Renal pelvis (tissue), 4 donors: Measurements from ENCODE around the gene STK35. TPM values are rescaled to one million over a fixed set of nuclear protein-coding genes. Genes with fewer than 3 reads are reported as not detected.
A peak's percentile ranks its signal among the peaks of the same experiment; 100 is the strongest.
"Not testable (repeated sequence)": the region's sequence is repeated elsewhere in the genome, so short reads cannot be mapped to it uniquely, and the experiment has no call there.

Experiments used
- DNase-seq: peaks from one replicate; pipeline ENCODE4 v3.0.0-alpha.2; 2013
- polyA plus RNA-seq, 3 donors: library from polyadenylated mRNA; unstranded; fragments of 120-200 nt; gene quantifications; one replicate each; pipeline ENCODE4 v1.2.1, GENCODE V29; 2013; ENCODE audit not compliant: insufficient read length in 3 of 3

The STK35 gene
- polyA plus RNA-seq, 3 donors = 18.6 to 21.4 (median 18.8) TPM

DNA sequence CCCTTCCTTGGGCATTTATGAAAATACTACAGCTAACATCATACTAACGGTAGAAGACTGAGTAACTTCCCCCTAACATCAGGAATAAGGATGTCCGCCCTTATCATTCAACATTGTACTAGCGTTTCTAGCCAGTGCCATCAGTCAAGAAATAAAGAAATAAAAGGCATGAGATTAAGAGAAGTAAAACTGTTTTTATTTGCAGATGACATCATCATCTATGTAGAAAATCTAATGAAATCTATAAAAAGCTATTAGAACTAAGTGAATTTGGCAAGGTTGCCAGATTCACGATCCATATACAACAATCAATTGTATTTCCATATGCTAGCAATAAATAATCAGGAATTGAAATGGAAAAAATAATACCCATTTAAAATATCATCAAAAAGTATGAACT, 54.6 kb downstream of the STK35 start:
- DNase-seq = no peak

DNA sequence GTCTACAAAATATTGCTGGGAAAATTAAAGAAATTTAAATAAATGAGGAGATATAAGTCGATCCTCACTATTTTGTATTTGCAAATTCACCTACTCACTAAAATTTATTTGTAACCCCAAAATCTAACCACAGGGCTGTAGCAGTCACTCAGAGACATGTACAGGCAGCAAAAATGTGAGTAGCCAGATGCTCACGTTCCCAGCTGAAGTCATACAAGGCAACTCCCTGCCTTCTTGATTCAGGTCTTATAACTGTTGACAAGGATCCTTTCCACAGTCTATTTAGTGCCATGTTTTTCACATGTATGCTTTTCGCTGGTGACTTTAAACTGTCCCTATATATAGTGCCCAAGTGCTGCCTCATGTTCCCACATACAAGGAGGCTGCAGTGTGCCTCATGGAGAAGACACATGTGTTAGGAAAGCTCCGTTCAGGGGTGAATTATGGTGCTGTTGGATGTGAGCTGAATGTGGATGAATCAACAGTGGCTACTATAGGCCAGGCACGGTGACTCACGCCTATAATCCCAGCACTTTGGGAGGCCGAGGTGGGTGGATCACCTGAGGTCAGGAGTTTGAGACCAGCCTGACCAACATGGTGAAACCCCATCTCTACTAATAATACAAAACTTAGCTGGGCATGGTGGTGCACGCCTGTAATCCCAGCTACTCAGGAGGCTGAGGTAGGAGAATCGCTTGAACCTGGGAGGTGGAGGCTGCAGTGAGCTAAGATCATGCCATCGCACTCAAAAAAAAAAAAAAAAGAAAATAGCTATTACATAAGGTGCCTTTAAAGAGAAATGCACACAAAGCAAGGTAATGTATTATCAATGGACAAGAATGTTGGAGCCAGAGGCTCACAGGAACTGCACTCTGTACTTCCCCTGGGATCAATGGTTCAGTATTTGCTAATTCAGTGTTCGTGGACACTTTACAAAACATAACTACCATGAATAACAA, 55.3 kb downstream of the STK35 start:
- DNase-seq = no peak

DNA sequence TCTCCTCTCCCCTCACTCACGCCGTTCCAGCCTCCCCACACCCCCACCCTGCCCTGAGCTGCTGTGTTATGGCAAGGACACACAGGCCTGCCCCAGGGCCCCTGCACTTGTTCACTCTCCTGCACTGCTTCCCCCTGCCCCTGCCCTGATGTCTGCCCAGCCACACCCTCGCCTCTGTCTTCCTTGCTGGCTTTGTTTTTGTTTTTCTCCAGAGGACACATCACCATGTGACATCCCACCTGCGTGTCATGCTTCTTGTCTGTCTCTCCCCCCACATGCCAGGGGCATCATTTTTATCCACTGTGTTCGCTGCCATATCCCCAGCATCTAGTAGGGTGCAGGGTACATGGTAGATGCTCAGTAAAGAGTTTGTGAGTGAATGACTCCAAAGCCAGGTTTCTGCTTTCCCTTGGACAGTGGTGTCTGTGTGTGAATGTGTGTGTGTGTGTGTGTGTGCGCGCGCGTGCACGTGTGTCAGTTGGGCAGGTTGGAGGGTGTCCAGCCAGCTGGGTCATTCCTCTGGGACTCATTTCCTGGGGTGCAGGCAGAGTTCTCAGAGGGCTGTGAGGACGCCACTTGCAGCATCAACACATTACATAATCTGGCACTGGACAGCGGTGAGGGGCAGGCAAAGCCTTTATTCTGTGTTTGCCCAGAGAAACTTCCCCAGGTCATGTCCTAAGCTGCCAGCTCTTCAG, 60.6 kb downstream of the STK35 start:
- DNase-seq = no peak

DNA sequence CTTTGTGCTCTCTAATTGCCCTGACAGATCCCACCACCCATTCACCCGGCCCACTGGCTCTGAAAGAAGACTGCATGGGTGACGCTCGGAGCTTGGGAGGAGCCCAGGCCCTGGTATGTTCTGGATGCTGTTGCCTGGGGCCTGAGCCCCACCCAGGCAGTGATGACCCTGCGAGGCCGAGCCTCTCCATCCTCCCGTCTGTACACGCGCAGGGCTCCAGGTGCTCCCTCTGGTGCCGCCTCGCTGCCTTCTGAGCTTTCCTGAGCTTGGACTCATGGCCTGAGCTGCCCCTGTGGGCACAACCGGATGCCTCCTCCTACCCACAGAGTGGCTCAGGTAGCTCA, 61.2 kb downstream of the STK35 start:
- DNase-seq = no peak

DNA sequence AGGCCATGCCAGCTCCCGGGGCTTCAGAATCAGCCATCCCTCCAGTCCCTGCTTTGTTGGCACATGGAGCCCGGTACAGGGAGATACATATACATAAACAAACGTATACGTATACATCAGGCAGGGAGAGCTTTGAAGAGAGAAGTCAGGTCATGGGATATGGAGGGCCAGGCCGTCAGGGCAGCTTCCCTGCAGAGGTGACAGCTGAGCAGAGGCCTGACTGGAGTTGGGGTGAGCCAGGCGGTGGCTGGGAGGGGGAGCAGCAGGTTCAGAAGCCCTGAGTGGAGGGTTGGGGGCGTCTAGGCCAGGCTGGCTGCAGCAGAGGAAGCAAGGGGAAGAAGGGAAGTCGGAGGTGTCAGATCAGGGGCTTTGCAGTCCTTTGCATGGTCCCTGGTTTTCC, 61.7 kb downstream of the STK35 start:
- DNase-seq = no peak

DNA sequence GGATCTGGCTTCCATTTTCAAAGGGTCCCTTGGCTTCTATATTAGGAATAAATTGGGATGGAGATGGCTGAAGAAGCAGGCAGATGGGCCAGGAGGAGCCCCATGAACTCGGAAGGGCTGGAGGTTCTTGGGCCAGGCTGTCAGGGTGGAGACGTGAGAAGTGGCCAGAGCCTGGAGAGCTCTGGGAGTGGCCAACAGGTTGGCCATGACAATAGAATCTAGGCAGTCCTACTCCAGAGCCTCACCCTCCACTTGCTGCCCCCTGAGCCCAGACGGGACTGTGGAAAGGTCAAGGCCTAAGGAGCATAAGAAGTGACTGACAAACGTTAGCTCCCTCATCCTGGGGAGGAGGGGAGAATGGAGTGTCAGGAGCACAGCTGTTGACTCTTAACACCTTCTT, 62.1 kb downstream of the STK35 start:
- DNase-seq = no peak

DNA sequence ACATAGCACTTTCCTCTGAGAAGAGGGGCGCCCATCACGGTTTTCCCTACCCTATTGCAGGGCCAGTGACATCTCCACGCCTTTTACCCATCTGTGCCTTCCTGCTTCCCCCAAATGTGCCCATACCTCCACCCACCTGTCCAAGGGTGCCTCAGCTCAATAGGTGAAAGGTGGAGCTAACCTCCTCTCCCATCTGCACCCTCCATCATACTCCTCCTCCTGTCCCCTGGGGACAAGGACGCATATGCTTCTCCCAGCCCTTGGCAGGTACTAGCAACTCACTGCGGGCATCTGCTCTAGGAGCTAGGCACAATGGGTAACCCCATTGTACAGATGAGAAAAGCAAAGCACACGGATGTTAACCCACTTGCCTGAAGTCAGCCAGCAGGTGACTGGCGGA, 62.8 kb downstream of the STK35 start:
- no peak for DNase-seq

DNA sequence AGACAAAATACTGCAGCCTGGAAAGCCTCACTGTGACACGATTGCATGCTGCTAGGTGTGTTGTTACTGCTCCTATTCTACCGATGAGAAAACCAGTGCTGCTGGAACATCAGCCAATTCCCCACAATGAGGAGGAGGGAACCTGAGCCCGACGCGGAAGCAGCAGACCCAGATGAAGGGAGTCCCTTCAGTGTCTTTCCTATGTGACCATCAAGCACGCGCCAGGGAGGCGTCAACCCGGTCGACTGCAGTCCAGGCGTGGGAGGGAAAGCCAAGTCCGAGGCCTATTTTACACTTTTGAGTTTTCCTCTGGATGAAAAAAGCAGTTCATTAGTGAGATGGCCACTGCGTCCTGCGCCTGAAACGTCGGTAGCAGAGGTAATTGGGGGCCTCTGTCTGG, 63.3 kb downstream of the STK35 start:
- no peak for DNase-seq

DNA sequence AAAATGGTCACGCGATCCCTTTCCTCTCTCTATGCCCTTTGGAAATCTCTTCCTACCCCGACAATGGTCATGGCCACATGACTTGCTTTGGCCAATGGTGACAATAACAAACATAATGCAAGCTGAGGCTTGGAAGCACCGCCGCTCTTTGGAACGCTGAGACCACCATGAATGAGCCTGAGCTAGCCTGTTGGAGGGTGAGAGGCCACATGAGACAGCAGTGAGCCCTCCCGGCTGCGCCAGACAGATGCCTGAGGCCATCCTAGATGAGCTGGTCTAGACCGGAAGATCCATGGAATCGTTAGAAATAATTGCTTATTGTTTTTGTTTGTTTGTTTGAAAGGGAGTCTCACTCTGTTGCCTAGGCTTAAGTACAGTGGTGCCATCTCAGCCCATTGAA, 64.2 kb downstream of the STK35 start:
- no peak for DNase-seq

DNA sequence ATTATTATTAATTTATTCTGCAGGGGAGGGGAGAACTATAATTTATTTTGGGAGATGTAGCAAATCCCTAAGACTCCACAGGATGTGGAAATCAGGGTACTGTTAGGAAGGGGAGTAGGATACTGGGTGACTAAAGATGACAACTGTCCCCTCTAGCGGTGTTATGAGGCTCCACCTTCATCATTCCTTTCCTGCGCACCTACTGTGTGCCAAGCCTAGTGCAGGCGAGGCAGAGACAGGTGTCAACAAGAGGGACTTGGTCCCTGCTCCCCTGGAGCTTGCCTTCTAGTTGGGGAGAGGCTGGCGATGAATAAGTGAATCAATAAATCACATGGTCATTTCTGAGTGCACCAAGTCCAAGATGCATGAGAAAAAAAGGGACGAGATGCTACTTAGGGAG, 65.5 kb downstream of the STK35 start:
- no peak for DNase-seq

DNA sequence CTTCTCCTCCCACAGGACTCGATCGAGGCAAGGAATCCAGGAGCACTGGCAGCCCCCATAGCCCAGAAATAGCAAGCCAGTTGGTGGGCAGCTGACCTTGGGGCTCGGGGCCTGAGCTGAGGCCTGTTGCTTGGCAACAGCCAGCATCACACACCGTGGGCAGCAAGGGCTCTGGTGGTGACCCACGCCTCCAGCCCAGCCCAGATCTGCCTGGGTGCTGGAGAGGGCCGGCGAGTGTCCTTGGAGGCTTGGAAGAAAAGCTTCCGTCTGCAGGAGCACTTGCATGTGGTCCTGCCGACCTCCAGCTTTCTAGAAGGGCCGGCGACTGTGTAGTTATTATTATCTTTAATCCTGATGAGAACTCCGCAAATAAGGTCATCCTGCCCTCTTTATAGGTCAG, 67.3 kb downstream of the STK35 start:
- DNase-seq = no peak

DNA sequence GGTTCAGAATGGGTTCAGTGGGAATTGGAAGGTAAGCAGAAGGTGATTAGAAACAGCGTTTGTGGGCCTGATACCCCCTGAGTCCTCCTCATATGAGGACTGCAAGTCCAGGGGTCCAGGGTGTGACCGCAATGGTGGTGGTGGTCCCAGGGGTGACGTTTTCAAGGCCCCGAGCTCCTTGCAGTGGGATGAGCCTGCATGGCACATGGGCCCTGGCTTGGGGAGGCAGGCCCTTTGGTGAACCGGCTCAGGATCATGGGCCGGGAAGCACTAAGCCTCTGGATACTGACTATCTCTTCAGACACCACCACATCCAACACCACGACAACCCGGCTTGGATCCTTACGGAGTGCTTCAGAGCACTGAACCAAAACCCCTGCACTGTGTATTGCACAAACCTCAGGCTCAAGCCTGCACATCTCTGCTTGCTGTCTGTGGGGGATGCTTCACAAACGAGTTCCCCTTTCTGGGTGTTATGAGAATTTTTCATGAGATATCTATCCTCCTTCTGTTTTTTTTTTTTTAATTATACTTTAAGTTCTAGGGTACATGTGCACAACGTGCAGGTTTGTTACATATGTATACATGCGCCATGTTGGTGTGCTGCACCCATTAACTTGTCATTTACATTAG, 67.9 kb downstream of the STK35 start:
- no peak for DNase-seq

DNA sequence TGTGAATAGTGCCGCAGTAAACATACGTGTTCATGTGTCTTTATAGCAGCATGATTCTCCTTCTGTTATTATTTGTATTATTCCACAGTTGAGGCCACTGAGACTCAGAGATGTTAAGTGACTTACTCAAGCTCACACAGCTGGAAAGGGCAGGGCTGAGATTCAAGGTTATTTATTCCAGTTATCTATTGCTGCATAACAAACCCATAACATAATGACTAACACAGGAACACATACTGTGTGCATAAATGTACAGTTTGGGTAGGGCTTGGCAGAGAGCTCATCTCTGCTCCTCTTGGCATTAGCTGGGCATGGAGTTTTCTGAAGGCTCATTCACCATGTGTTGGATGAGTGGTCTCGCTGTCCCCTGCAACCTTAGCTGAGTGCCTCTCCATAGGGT, 68.8 kb downstream of the STK35 start:
- DNase-seq = no peak

DNA sequence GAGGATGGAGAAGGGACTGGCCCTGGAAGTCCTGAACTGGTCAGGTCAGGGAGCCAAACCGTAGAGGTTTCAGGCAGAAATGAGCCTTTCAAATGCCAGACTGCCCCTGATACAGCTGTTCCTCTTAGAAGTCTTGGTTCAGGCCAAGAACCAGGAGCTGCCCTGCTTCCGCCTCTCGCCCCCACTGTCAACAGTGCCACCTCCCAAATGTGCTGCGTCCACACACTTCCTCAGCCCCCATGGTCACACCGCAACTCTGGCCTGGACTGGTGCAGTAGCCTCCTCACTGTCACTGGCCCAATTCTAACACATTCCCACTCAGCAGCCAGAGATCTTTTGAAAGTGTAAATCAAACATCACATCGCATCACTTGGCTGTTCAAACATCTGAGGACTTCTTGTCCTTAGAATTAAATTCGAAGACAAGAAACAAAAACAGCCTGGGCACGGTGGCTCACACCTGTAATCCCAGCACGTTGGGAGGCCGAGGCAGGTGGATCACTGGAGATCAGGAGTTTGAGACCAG, 69.7 kb downstream of the STK35 start:
- no peak for DNase-seq

DNA sequence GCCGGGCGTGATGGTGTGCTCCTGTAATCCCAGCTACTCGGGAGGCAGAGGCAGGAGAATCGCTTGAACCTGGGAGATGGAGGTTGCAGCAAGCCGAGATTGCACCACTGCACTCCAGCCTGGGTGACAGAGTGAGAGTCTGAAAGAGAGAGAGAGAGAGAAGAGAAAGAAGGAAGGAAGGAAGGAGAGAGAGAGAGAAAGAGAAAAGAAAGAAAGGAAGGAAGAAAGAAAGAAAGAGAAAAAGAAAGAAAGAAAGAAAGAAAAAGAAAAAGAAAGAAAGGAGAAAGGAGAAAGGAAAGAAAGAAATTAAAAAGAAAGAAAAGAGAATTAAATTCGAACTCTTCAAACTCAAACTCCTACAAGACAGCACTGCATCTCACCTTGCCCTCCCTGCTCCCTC, 70.2 kb downstream of the STK35 start:
- not testable (repeated sequence) for DNase-seq

DNA sequence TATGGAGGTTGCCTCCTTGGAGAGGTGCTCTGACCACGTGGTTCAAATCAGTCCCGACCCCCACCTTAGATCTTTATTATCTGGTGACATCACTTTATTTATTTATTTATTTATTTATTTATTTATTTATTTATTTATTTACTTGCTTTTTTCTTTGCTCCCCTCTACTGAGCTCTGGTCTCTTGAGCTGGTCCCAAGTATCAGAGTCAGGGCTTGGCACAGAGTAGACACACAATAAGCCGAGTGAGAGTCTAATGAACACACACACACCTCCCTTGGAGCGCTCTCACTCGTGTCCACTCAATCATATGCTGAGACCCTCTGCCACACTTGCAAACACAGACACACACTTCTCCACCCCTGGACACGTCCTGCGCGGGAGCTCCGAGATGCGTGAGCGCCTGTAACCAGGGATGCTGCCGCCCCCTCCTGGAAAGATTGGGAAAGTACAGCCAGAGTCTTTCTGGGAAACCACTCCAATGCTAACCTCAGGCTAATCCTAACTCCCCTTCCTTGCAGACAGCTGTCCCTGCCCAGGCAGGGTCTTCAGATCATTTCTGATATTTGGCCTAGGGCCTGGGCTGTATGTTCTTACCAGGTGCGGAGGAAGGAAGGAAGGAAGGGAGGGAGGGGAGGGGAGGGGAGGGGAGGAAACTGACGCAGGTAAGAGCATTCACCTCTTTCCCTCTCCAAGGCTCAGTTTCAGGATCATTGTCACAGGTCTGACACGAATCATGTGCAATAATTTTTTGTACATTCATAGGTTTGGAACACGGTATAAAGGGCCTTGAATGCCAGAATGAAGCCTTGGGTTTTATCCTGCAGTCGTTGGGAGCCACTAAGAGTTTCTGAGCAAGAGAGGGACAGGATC, 70.9 kb downstream of the STK35 start:
- peak; percentile 48 for DNase-seq

DNA sequence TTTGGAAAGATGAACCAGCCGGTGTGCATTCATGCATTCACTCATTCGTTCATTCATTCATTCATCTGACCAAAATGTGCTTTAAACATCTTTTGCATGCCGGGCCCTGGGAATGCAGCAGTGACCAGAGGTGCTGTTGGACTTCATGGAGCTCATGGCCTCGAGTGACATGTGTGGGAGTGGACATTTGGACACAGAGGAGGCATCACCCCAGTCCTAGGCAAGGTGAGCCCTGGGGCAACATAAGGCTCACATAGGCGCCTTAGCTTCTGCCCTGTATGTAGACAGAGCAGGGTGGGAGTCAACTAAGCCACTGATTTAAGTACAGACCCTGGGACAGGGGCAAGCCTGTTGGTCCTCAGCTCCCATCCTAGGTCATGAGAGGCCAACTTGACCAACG, 71.6 kb downstream of the STK35 start:
- DNase-seq = no peak

DNA sequence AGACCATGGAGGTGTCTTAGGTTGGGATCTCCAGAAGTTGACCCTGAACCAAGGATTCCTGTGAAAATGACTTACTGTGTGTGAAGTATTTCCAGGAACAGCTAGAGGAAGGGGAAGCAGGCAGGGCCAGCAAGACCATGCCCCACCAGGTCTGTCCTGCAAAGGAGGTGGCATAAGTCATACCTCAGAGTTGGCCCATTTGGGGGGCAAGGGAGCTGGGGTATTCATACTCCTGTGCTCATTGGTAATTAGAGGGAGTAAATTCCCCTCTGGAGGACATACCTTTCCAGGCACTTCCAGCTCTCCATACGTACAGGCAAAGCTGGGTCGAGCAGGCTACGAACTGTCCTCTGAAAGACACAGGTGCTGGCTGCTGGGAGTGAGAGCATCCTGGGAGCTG, 72.4 kb downstream of the STK35 start:
- DNase-seq = no peak

DNA sequence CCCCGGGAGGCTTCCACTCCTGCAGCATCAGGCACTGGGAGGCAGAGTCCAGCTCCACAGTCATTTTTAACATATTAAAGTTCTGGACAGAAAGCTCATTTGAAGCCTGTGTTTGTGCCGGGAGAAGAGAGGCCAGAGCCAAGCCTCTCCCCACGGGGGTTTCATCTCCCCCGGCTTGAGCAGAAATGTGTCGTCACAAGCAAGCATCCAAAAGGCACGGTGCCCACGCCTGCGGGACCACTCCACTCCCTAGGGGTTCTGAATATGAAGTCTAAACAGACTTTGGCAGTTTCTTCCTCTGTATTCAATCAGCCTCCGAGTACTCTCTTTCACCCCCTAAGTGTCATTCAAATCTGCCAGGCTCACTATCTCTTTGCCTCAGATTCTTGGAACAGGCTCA, 75.3 kb downstream of the STK35 start:
- no peak for DNase-seq

DNA sequence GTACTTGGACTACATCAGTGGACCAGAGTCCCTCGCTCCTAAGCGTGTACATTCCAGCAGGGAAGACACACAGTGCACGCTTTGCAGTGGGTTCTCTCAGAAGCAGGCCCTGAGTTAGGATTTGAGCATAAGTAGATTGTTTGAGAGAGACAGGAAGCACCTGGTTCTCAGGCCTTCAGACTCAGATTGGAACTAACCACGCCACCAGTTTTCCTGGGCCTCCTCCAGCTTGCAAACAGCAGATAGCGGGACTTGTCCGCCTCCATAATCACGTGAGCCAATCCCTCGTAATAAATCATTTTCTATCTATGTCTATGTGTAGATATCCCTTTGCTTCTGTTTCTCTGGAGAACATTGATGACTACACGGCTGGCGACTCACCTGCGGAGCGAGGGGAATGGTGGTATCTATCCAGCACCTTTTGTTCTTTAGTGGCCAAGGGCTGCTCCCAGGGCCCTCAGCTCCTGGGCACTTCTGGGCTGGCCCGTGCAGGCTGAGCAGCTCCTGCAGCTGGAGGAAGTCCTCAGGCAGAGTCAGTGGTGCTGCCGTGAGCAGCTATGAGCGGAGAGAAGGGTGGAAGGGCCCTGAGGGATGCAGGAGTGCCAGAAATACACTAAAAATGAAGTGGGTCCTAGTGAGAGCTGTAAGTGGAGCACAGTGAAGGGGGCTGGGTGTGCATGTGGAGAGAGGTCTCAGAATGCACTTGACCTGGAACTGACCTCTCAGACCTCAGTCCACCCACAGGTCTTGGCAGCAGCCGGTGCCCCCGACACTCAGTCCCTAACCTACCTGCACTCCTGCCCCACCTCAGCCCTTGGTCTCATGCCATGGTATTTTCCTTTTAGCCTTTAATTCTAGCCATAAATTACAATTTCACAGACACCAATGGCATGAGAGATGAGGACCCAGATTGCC, 76.9 kb downstream of the STK35 start:
- DNase-seq = peak; percentile 31

DNA sequence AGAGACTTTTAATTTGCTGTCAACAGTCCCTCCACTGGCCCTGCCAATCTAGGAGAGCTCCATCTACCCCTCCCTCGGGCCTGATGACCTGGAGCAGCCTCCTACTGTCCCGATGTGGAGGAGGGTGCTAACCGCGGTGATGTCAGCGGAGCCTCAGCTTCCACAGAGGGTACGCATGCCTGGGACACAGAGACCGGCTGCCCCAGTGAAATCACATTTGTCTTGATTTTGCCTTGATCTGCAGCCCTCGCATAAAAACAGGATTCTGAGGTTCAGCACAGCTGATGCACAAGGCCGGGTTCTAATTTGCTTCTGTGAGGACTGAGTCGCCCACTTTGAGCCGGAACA, 77.6 kb downstream of the STK35 start:
- DNase-seq = peak; percentile 30
